ENCODE results near the gene A3GALT2. TPM values are rescaled to one million over a fixed set of nuclear protein-coding genes. Genes with fewer than 3 reads are reported as not detected.

Gene A3GALT2
- total RNA-seq, 1 donor from 2014 or later = not detected

- DNase-seq = no peak
- intact Hi-C loops (cut with DNase I) = no loop called here
- no peak for ATAC-seq (ENCODE audit: poor library complexity)
Observed at GRCh38 chr1:33286451-33287185, 34.3 kb downstream of the A3GALT2 start.

- DNase-seq = no peak
- ATAC-seq (ENCODE audit: poor library complexity) = no peak
- intact Hi-C loops (cut with DNase I) = no loop called here
Observed at GRCh38 chr1:33284049-33284448, 36.8 kb downstream of the A3GALT2 start.

GRCh38 chr1:33282791-33283190, 38.1 kb downstream of the A3GALT2 start:
- intact Hi-C loops (cut with DNase I) = no loop called here
- DNase-seq (no peak), ATAC-seq (ENCODE audit: poor library complexity) (no peak)

GRCh38 chr1:33281554-33282303, 39.2 kb downstream of the A3GALT2 start:
- no peak for ATAC-seq (ENCODE audit: poor library complexity)
- intact Hi-C loops (cut with DNase I) = no loop called here
- DNase-seq = no peak

- intact Hi-C loops (cut with DNase I) = no loop called here
- DNase-seq = no peak
- no peak for ATAC-seq (ENCODE audit: poor library complexity)
Observed at GRCh38 chr1:33280091-33280661, 40.7 kb downstream of the A3GALT2 start.

GRCh38 chr1:33277488-33278084, 43.3 kb downstream of the A3GALT2 start:
- ATAC-seq (ENCODE audit: poor library complexity) = no peak
- intact Hi-C loops (cut with DNase I) = no loop called here
- DNase-seq = no peak

GRCh38 chr1:33276573-33277298, 44.2 kb downstream of the A3GALT2 start:
- no peak for ATAC-seq (ENCODE audit: poor library complexity)
- DNase-seq = peak; percentile 30
- intact Hi-C loops (cut with DNase I) = no loop called here

GRCh38 chr1:33275706-33276572, 45.0 kb downstream of the A3GALT2 start:
- intact Hi-C loops (cut with DNase I) = no loop called here
- no peak for DNase-seq
- ATAC-seq (ENCODE audit: poor library complexity) = no peak

- ATAC-seq (ENCODE audit: poor library complexity) (no peak), DNase-seq (no peak)
- intact Hi-C loops (cut with DNase I) = no loop called here
Observed at GRCh38 chr1:33275195-33275594, 45.7 kb downstream of the A3GALT2 start.

GRCh38 chr1:33274446-33274845, 46.5 kb downstream of the A3GALT2 start:
- intact Hi-C loops (cut with DNase I) = no loop called here
- no peak for ATAC-seq (ENCODE audit: poor library complexity)
- no peak for DNase-seq

GRCh38 chr1:33273961-33274371, 46.9 kb downstream of the A3GALT2 start:
- intact Hi-C loops (cut with DNase I) = no loop called here
- DNase-seq (no peak), ATAC-seq (ENCODE audit: poor library complexity) (no peak)

- DNase-seq (no peak), ATAC-seq (ENCODE audit: poor library complexity) (no peak)
- intact Hi-C loops (cut with DNase I) = no loop called here
Observed at GRCh38 chr1:33273406-33273805, 47.5 kb downstream of the A3GALT2 start.

GRCh38 chr1:33272930-33273329, 48.0 kb downstream of the A3GALT2 start:
- DNase-seq (no peak), ATAC-seq (ENCODE audit: poor library complexity) (no peak)
- intact Hi-C loops (cut with DNase I) = no loop called here

- no peak for ATAC-seq (ENCODE audit: poor library complexity)
- no peak for DNase-seq
- intact Hi-C loops (cut with DNase I) = no loop called here
Observed at GRCh38 chr1:33272509-33272908, 48.4 kb downstream of the A3GALT2 start.

GRCh38 chr1:33271666-33272505, 49.0 kb downstream of the A3GALT2 start:
- DNase-seq (no peak), ATAC-seq (ENCODE audit: poor library complexity) (no peak)
- intact Hi-C loops (cut with DNase I) = no loop called here

GRCh38 chr1:33270808-33271465, 50.0 kb downstream of the A3GALT2 start:
- DNase-seq (no peak), ATAC-seq (ENCODE audit: poor library complexity) (no peak)
- intact Hi-C loops (cut with DNase I) = no loop called here

GRCh38 chr1:33270379-33270778, 50.5 kb downstream of the A3GALT2 start:
- DNase-seq = no peak
- intact Hi-C loops (cut with DNase I) = no loop called here
- no peak for ATAC-seq (ENCODE audit: poor library complexity)
